Activated naive CD4-positive, alpha-beta T cell treated with anti-CD3 and anti-CD28 coated beads, Interleukin-2, amount 10 ng/mL, durations not matched to agents 7 days and 5 days (primary cell): ENCODE data around the gene GAD2.

Experiments
- CTCF ChIA-PET: fragments of 350-600 bp; sonication (Branson Sonifier 250); formaldehyde crosslinking; loops from one replicate; lab custom pipeline; 2021; ENCODE audit warnings: antibody characterized with exemption; lab: Charles Lee
- DNase-seq: peaks from one replicate; pipeline ENCODE4 v3.0.0-alpha.2; 2020
- H3K27ac Mint-ChIP-seq: one replicate; pipeline ENCODE4 v1.8.0; 2021; ENCODE audit warnings: mild to moderate bottlenecking, moderate library complexity, mixed read lengths
- H3K27me3 Mint-ChIP-seq: one replicate; pipeline ENCODE4 v1.8.0; 2021; ENCODE audit warnings: mild to moderate bottlenecking, mixed read lengths
- H3K36me3 Mint-ChIP-seq: one replicate; pipeline ENCODE4 v1.8.0; 2021; ENCODE audit warnings: mixed read lengths
- H3K4me1 Mint-ChIP-seq: one replicate; pipeline ENCODE4 v1.8.0; 2021; ENCODE audit warnings: mixed read lengths
- H3K4me3 Mint-ChIP-seq: one replicate; pipeline ENCODE4 v1.8.0; 2021; ENCODE audit warnings: mild to moderate bottlenecking, moderate library complexity, mixed read lengths
- H3K9me3 Mint-ChIP-seq: one replicate; pipeline ENCODE4 v1.8.0; 2021; ENCODE audit warnings: mixed read lengths

The GAD2 gene

DNA sequence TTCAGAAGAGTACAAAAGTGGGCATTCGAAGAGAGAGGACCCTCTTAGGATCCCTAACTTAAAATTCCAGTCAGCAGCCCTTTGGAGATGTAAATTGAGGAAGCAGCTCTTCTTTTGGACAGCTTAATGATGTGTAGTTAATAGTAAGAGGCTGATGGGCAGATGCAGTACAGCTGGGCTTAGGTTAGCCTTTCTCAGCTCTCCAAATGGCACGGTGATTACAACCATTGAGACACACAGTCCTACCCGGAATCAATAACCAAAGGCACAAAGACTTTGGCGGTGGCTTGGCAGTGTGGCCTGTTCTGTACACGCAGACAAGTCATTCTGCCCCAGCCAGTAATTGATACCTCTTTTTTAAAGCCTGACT lies 26.8 kb downstream of the GAD2 start:
- Mint-ChIP-seq H3K4me1 (no peaks in the 10 kb centered on the region), H3K27me3 (no peaks in the 10 kb centered on the region), H3K4me3 (no peak overlapping the region), H3K27ac (no peak overlapping the region), H3K9me3 (no peaks in the 10 kb centered on the region), H3K36me3 (no peaks in the 10 kb centered on the region)
- CTCF ChIA-PET, result no interaction called here
- no peak for DNase-seq

DNA sequence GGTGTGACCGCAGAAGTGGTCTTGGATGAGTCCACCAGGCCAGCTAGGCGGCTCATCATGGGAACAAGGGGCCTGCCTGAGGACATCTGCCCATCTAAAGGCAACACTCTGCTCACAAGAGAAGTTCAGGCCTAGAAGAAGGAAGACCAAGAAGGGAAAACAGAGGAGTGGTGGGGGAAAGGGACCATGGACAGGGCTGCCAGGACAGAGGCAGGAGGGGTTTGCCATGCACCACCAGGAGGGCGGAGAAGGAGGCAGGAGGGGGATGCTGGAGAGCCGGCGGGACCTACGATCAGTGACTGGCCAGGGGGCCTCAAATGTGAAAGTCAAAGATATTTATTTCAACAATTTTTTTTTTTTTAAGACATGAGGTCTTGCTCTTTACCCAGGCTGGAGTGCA lies 33.1 kb downstream of the GAD2 start:
- no peak for DNase-seq
- Mint-ChIP-seq H3K4me3 (no peak overlapping the region), H3K4me1 (no peaks in the 10 kb centered on the region), H3K27ac (no peak overlapping the region), H3K36me3 (no peaks in the 10 kb centered on the region), H3K27me3 (no peaks in the 10 kb centered on the region), H3K9me3 (no peaks in the 10 kb centered on the region)
- CTCF ChIA-PET, result no interaction called here

DNA sequence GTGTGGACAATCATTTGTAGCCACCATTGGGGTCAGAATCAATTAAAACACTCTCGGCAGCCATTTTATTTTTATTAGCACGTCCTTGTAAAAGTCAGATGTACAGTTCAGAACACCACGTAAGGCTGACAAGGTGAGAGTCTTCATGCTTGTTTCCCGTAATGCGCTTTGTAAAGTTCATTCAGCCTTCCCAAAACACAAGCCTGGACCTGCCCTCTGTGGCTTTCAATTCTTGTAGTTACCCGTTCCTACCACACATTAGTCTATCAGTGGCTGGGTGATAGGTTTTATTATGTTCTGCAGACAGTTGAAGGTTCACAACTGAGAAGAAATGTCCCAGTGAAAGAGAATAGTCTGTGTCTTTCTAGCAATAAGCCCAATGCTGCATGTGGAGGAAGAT lies 35.4 kb downstream of the GAD2 start:
- CTCF ChIA-PET, result no interaction called here
- H3K36me3 Mint-ChIP-seq, result no peaks in the 10 kb centered on the region
- H3K4me1 Mint-ChIP-seq, result no peaks in the 10 kb centered on the region
- DNase-seq, result no peak
- H3K27me3 Mint-ChIP-seq, result peaks cover 10% of the 10 kb centered on the region
- no peak overlapping the region for H3K4me3 Mint-ChIP-seq
- H3K9me3 Mint-ChIP-seq, result no peaks in the 10 kb centered on the region
- H3K27ac Mint-ChIP-seq, result no peak overlapping the region

DNA sequence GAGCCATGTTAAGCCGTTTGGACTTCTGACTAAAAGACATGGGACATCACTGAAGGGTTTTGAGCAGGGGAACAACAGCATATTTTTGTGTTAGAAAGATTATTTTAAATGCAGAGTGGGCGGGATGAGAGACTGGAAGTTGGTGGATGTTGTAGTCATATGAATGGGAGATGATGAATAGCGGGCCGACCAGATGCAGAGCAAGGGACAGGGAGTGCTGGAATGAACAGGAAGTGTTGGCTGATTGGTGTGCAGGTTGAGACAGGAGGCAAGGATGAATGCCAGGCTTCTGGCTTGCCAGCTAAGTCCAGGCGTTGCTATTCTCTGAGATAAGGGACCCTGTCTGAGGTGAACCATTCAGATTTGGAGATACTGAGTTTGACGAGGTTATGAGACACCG lies 38.0 kb downstream of the GAD2 start:
- CTCF ChIA-PET, result no interaction called here
- DNase-seq, result no peak
- no peaks in the 10 kb centered on the region for H3K4me1 Mint-ChIP-seq

DNA sequence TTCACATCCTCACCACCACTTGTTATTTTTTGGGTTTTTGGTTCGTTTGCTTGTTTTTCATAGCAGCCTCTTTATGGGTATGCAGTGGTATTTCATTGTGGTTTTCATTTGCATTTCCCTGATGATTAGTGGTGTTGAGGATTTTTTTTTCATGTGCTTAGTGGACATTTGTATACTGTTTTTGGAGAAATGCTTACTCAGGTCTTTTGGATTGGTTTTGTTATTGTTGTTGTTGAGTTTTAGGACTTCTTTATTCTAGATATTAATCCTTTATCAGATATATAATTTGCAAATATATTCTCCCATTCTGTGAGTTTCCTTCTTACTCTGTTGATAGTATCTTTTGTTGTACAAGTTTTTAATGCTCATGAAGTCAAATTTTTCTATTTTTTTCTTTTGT lies 42.8 kb downstream of the GAD2 start:
- no peak overlapping the region for H3K4me3 Mint-ChIP-seq
- H3K36me3 Mint-ChIP-seq, result no peaks in the 10 kb centered on the region
- CTCF ChIA-PET, result no interaction called here
- H3K9me3 Mint-ChIP-seq, result no peaks in the 10 kb centered on the region
- H3K27me3 Mint-ChIP-seq, result peaks cover 14% of the 10 kb centered on the region
- H3K4me1 Mint-ChIP-seq, result no peaks in the 10 kb centered on the region
- DNase-seq, result no peak
- no peak overlapping the region for H3K27ac Mint-ChIP-seq

More for the DNA sequence above, 38.0 kb downstream of the GAD2 start:
- H3K27ac Mint-ChIP-seq, result no peak overlapping the region
- H3K9me3 Mint-ChIP-seq, result no peaks in the 10 kb centered on the region
- peaks cover 10% of the 10 kb centered on the region for H3K27me3 Mint-ChIP-seq
- no peak overlapping the region for H3K4me3 Mint-ChIP-seq
- no peaks in the 10 kb centered on the region for H3K36me3 Mint-ChIP-seq

DNA sequence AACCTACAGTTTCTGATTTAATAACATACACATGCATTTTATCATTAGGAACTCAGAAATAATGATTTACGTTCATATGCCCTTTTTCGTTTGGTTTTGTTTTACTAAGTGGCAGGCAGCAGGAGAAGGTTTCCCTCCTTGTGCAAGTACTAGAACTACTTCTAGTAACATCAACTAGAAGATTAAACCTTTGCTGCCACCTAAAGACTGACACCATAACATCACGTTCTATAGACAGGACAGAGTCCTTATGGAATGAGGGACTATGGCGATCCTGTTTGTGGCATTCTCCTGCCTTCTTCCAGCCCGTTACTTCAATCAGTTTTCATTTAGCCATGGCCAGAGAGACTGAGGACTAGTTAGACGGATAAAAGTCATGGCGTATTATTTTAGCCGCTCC lies 53.2 kb downstream of the GAD2 start:
- Mint-ChIP-seq H3K4me3 (no peak overlapping the region), H3K4me1 (no peaks in the 10 kb centered on the region), H3K27me3 (peaks cover 7% of the 10 kb centered on the region), H3K9me3 (no peaks in the 10 kb centered on the region), H3K36me3 (no peaks in the 10 kb centered on the region), H3K27ac (no peak overlapping the region)
- CTCF ChIA-PET, result no interaction called here
- no peak for DNase-seq

DNA sequence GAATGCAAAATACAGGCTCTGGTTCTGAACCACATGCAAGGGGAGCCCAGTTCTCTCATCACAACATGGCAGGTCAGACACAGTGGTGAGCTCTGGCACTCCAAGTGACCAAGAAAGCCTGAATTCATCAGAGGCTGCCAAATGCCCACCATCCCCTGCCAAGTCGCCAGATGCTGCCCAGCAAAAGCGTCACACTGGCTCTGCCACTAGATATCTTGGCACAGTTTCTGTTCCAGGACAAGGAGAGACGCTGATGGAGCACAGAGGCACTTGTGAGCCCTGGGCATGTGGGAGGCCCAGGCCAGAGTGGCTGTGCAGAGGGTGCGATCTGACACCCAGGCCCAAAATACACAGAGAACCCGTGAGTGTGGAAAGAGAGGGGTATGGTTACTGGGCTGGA lies 57.8 kb downstream of the GAD2 start:
- DNase-seq, result no peak
- H3K4me3 Mint-ChIP-seq, result no peak overlapping the region
- CTCF ChIA-PET, result no interaction called here
- H3K27ac Mint-ChIP-seq, result no peak overlapping the region
- H3K27me3 Mint-ChIP-seq, result peaks cover 7% of the 10 kb centered on the region
- no peaks in the 10 kb centered on the region for H3K36me3 Mint-ChIP-seq
- no peaks in the 10 kb centered on the region for H3K4me1 Mint-ChIP-seq
- H3K9me3 Mint-ChIP-seq, result no peaks in the 10 kb centered on the region

DNA sequence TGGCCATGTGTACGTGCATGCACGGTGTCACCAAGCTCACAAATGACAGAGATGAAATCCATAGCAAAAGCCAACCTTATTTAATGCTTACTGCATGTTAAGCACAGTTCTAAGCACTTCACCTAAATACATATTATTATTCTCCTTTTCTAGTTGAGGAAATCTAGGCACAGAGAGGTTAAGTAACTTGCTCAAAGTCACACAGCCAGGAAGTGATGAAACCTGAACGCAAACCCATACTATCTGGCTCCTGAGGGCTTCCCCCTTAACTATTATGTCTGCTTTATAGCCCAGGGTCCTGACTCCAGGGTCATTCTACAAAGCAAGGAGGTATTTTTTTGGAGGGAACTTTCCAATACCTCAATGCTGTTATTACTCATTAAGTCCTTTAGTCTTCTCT lies 61.7 kb downstream of the GAD2 start:
- no peaks in the 10 kb centered on the region for H3K9me3 Mint-ChIP-seq
- no peaks in the 10 kb centered on the region for H3K36me3 Mint-ChIP-seq
- no peak overlapping the region for H3K27ac Mint-ChIP-seq
- no peak overlapping the region for H3K4me3 Mint-ChIP-seq
- peaks cover 3% of the 10 kb centered on the region for H3K27me3 Mint-ChIP-seq
- no peaks in the 10 kb centered on the region for H3K4me1 Mint-ChIP-seq
- CTCF ChIA-PET, result no interaction called here
- no peak for DNase-seq

DNA sequence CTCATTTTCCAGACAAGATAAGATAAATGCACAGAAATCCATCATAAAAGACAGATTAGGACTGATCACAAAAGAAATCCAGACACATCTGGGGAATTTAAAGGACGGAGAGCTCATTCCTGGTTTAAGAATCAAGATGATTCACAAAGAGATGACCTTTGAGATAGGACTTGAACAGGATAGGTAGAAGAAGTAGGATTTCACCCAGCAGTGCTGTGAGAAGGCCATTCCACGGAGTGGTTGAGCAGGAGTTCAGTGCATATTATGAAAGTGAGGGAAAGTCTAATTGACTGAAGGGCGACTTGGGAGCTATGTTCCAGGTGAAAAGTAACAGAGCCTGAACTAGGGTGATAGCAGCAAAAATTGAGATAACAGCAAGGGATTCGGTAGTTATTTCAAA lies 73.7 kb downstream of the GAD2 start:
- H3K27ac Mint-ChIP-seq, result no peak overlapping the region
- no peaks in the 10 kb centered on the region for H3K4me1 Mint-ChIP-seq
- peaks cover 14% of the 10 kb centered on the region for H3K27me3 Mint-ChIP-seq
- H3K36me3 Mint-ChIP-seq, result no peaks in the 10 kb centered on the region
- CTCF ChIA-PET, result no interaction called here
- H3K4me3 Mint-ChIP-seq, result no peak overlapping the region
- H3K9me3 Mint-ChIP-seq, result no peaks in the 10 kb centered on the region
- no peak for DNase-seq

DNA sequence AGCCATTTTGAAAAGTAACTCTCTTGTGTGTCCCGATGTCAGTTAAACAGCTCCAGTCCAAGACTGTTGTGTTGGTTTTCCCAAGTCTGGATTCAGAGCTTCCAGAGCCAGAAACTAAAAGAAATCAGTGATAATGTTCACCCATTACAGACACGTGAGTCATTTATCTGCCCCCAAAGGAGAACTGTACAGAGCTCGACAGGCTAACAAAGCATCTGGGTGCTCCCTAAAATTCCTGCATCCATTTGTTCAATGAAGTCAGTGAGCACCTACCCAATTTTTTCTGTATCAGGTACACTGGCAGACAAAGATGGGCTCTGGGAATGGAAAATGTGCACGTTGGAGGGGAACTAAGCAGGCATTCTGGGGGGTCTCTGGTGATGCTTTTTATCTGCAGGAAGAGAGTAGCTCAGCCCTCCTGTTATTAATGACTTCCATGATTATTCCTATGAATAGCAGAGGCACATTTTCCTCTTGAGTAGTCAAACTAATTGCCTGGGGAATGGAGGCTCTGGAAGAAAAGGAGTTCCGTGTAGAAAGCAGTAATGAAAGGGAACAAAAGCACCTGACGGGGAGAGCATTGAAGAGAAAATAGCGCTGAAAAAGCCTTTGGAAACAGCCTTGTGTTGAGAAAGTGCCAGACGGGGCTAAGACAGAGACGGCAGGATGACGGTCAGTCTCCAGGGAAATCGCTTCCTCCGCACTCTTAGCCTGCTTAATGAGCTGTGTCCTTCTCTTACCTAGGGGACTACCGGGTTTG lies 75.3 kb downstream of the GAD2 start:
- Mint-ChIP-seq H3K4me3 (no peak overlapping the region), H3K27ac (no peak overlapping the region), H3K36me3 (no peaks in the 10 kb centered on the region), H3K9me3 (no peaks in the 10 kb centered on the region), H3K27me3 (peaks cover 14% of the 10 kb centered on the region), H3K4me1 (no peaks in the 10 kb centered on the region)
- no peak for DNase-seq
- CTCF ChIA-PET, result no interaction called here

DNA sequence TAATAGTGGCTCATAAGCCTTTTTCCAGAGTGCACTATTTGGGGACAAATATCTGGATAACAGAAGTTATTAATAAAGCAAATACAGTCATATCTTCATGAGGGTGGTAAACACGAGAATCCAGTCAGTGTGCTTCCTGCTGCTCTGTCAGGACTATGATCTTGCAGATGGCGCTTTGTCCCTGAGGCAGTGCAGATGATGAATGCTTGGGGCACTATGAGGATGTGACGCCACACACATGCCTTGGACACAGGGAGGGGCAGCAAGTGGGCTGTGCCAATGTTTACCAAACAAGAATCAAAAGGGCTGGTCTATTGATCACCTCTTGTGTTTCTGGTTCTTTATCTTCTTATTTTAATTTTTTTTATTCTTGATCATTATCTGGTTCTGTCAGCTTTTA lies 79.8 kb downstream of the GAD2 start:
- Mint-ChIP-seq H3K27ac (no peak overlapping the region), H3K4me1 (no peaks in the 10 kb centered on the region), H3K27me3 (peaks cover 3% of the 10 kb centered on the region), H3K9me3 (no peaks in the 10 kb centered on the region), H3K36me3 (no peaks in the 10 kb centered on the region), H3K4me3 (no peak overlapping the region)
- DNase-seq, result no peak
- CTCF ChIA-PET, result no interaction called here

DNA sequence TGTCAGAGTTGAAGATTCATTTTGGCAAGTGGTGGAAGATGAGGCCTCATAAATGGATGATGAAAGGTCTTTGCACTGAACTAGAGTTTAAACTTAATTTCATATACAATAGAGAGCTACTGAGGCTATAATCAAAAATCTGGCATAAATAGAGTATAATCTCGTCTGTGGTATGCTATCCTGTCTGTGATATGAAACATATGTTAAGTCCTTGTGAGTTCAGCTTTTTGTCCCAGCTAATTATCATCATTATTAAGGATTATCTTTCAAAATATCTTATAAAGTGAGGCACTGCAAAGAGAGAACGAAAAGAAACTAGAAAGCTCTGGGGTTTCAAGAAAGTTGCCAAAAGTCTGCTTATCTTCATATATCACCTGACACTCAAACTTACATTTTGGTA lies 83.4 kb downstream of the GAD2 start:
- Mint-ChIP-seq H3K27ac (no peak overlapping the region), H3K4me1 (no peaks in the 10 kb centered on the region), H3K9me3 (no peaks in the 10 kb centered on the region), H3K4me3 (no peak overlapping the region), H3K27me3 (peaks cover 5% of the 10 kb centered on the region), H3K36me3 (no peaks in the 10 kb centered on the region)
- CTCF ChIA-PET, result no interaction called here
- DNase-seq, result no peak

DNA sequence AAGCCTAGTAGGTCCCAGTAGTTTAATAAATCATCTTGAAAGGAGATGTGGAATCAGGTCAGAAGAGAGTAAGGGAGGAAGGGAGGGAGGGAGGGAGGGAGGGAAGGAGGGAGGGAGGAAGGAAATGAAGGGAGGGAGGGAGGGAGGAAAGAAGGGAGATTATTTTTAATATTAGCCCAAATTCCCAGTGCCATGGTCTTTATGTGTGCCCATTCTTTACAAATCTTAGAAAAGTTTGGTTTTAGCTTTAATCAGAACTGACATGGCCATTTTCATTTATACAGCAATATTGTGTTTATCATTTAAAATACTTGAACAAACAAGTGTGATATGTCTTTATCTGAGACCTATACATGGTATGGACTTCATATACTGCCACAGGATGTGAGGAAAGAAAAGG lies 86.8 kb downstream of the GAD2 start:
- Mint-ChIP-seq H3K27me3 (peaks cover 10% of the 10 kb centered on the region), H3K36me3 (no peaks in the 10 kb centered on the region), H3K9me3 (no peaks in the 10 kb centered on the region), H3K27ac (no peak overlapping the region), H3K4me1 (no peaks in the 10 kb centered on the region), H3K4me3 (no peak overlapping the region)
- CTCF ChIA-PET, result no interaction called here
- DNase-seq, result no peak

DNA sequence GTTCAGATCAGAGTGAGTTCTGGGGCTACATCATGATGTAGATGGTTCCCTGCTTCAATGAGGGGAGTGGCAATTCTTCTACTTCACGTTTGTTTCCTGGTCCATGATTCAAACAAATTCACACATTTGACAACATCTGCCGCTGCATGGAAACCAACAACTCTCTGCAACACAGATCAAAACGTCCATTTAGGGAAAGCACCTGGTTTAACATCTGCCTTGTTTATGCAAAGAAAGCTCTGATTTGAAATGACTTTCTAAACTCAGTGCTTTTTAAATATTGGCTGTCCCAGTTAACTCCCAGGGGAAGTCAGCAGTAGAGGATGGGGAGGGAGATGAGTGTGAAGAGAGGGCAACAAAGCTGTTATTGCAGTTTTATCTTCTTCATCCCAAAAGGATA lies 93.8 kb downstream of the GAD2 start:
- Mint-ChIP-seq H3K27me3 (peaks cover 16% of the 10 kb centered on the region), H3K36me3 (no peaks in the 10 kb centered on the region), H3K9me3 (no peaks in the 10 kb centered on the region), H3K4me3 (no peak overlapping the region), H3K27ac (no peak overlapping the region), H3K4me1 (no peaks in the 10 kb centered on the region)
- CTCF ChIA-PET, result no interaction called here
- DNase-seq, result no peak

DNA sequence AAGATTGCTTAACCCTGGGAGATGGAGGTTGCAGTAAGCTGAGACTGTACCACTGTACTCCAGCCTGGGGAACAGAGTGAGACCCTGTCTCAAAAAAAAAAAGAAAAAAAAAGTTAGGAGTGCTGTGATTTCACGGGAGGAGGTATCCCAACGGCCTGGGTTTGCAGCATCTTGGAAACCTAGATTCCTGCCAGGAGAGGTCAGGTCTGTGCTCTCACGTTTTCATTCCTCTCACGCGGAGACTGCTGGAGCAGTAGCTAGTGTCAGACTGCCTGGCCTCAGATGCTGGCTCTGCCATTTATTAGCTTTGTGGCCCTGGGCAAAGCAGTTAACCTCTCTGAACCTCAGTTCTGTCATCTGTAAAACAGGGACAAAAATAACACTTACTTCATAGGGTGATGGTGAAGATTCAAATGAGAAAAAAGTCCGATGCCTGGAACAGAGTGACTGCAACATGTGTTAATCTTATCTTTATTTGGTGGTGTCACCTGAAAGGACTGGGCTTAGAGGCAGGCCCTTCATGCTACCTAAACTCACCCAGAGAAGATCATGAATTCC lies 94.9 kb downstream of the GAD2 start:
- H3K27me3 Mint-ChIP-seq, result peaks cover 20% of the 10 kb centered on the region
- H3K4me1 Mint-ChIP-seq, result no peaks in the 10 kb centered on the region
- CTCF ChIA-PET, result interaction anchor here (0.6 kb wide), 1 partner anchor 472 kb away, joined by 3 read pairs; no protein-coding TSS in a partner anchor
- no peak overlapping the region for H3K27ac Mint-ChIP-seq
- H3K4me3 Mint-ChIP-seq, result no peak overlapping the region
- H3K9me3 Mint-ChIP-seq, result no peaks in the 10 kb centered on the region
- no peak for DNase-seq
- H3K36me3 Mint-ChIP-seq, result no peaks in the 10 kb centered on the region
